ENCODE data around the gene TPRX1.

The TPRX1 gene

GRCh38 chr19:47839913-47840312 is 35.6 kb upstream of the TPRX1 start:
- H3K9me3 ChIP-seq (ENCODE audit: control insufficient read depth, low read length): no peaks in the 10 kb centered on the region
- TF ChIP-seq CTCF (IDR thresholded peaks at IDR 0.05): no peak
- H3K36me3 ChIP-seq (ENCODE audit: control insufficient read depth, insufficient read depth, low read length): no peaks in the 10 kb centered on the region
- H3K4me3 ChIP-seq (ENCODE audit: low read depth, low read length): no peak overlapping the region
- H3K4me1 ChIP-seq: no peaks in the 10 kb centered on the region
- H3K9ac ChIP-seq: no peak overlapping the region
- H3K27ac ChIP-seq: no peak overlapping the region
- no peak overlapping the region for H3K4me2 ChIP-seq (ENCODE audit: low read length)
- no peaks in the 10 kb centered on the region for H3K79me2 ChIP-seq
- H2AFZ ChIP-seq: peak overlapping the region; percentile 62
- no peaks in the 10 kb centered on the region for H3K27me3 ChIP-seq (ENCODE audit: control insufficient read depth, insufficient read depth, low read length)

- Histone ChIP-seq H3K4me3 (ENCODE audit: low read depth, low read length) (no peak overlapping the region), H3K4me2 (ENCODE audit: low read length) (no peak overlapping the region), H2AFZ (no peak overlapping the region), H3K4me1 (no peaks in the 10 kb centered on the region), H3K27me3 (ENCODE audit: control insufficient read depth, insufficient read depth, low read length) (no peaks in the 10 kb centered on the region), H3K36me3 (ENCODE audit: control insufficient read depth, insufficient read depth, low read length) (no peaks in the 10 kb centered on the region), H3K27ac (no peak overlapping the region), H3K9me3 (ENCODE audit: control insufficient read depth, low read length) (no peaks in the 10 kb centered on the region), H3K9ac (no peak overlapping the region), H3K79me2 (no peaks in the 10 kb centered on the region)
- no peak for TF ChIP-seq CTCF (IDR thresholded peaks at IDR 0.05)
These were observed 35.1 kb upstream of the TPRX1 start for GRCh38 chr19:47839411-47839810.

GRCh38 chr19:47836038-47836437 is 31.7 kb upstream of the TPRX1 start:
- H3K4me2 ChIP-seq (ENCODE audit: low read length): no peak overlapping the region
- H3K9me3 ChIP-seq (ENCODE audit: control insufficient read depth, low read length): no peaks in the 10 kb centered on the region
- H3K79me2 ChIP-seq: no peaks in the 10 kb centered on the region
- H3K27me3 ChIP-seq (ENCODE audit: control insufficient read depth, insufficient read depth, low read length): no peaks in the 10 kb centered on the region
- H3K9ac ChIP-seq: no peak overlapping the region
- H3K27ac ChIP-seq: no peak overlapping the region
- TF ChIP-seq CTCF (IDR thresholded peaks at IDR 0.05): no peak
- H3K36me3 ChIP-seq (ENCODE audit: control insufficient read depth, insufficient read depth, low read length): no peaks in the 10 kb centered on the region
- no peaks in the 10 kb centered on the region for H3K4me1 ChIP-seq
- H3K4me3 ChIP-seq (ENCODE audit: low read depth, low read length): no peak overlapping the region
- H2AFZ ChIP-seq: no peak overlapping the region

GRCh38 chr19:47832723-47833122 is 28.4 kb upstream of the TPRX1 start:
- Histone ChIP-seq H3K36me3 (ENCODE audit: control insufficient read depth, insufficient read depth, low read length) (no peaks in the 10 kb centered on the region), H3K9me3 (ENCODE audit: control insufficient read depth, low read length) (no peaks in the 10 kb centered on the region), H3K27ac (no peak overlapping the region), H3K79me2 (no peaks in the 10 kb centered on the region), H3K9ac (no peak overlapping the region), H3K4me3 (ENCODE audit: low read depth, low read length) (no peak overlapping the region), H3K4me2 (ENCODE audit: low read length) (no peak overlapping the region), H3K27me3 (ENCODE audit: control insufficient read depth, insufficient read depth, low read length) (no peaks in the 10 kb centered on the region), H2AFZ (no peak overlapping the region), H3K4me1 (no peaks in the 10 kb centered on the region)
- no peak for TF ChIP-seq CTCF (IDR thresholded peaks at IDR 0.05)

GRCh38 chr19:47826800-47827199 is 22.4 kb upstream of the TPRX1 start:
- Histone ChIP-seq H2AFZ (no peak overlapping the region), H3K4me2 (ENCODE audit: low read length) (no peak overlapping the region), H3K36me3 (ENCODE audit: control insufficient read depth, insufficient read depth, low read length) (no peaks in the 10 kb centered on the region), H3K27me3 (ENCODE audit: control insufficient read depth, insufficient read depth, low read length) (no peaks in the 10 kb centered on the region), H3K4me1 (no peaks in the 10 kb centered on the region), H3K79me2 (no peaks in the 10 kb centered on the region), H3K27ac (no peak overlapping the region), H3K4me3 (ENCODE audit: low read depth, low read length) (no peak overlapping the region), H3K9ac (no peak overlapping the region), H3K9me3 (ENCODE audit: control insufficient read depth, low read length) (no peaks in the 10 kb centered on the region)
- no peak for TF ChIP-seq CTCF (IDR thresholded peaks at IDR 0.05)

All from parathyroid adenoma (tissue), 2 donors.